Loucy (cell line): ENCODE results near the gene RREB1.

Source experiments
- EZH2phosphoT487 ChIP-seq: fragments of 200-600 bp; IDR thresholded peaks from 2 replicates; pipeline ENCODE4 v1.6.1; 2018; ENCODE audit warnings: antibody characterized with exemption, mild to moderate bottlenecking, moderate library complexity, borderline replicate concordance
- TF ChIP-seq, protein P1 (sequence below): fragments of 200-600 bp; sonication (generic); conservative IDR thresholded peaks from 2 replicates; pipeline ENCODE4 v1.5.1; 2014; ENCODE audit warnings: mild to moderate bottlenecking, antibody characterized with exemption, low read length

DNA sequence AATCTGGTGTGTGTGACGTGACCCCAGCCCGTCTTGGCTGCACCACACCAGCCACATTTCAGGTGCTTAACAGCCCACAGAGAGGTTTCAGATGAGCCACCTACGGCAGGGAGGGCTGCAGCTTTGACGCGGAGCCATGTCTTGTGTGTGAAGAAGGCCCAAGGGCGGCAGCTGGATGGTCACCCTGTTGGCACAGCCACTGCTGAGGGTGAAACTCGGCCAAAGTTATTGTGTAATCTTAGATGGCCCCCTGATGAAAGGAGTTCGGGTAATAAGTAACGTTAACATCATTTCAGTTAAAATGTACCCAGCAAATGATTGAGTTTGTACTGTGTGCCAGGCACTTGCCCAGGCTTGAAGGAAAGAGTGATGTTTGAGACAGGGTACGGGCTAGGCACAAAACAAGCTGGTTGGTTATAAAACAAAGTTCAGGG, 108.1 kb downstream of the RREB1 start:
- TF ChIP-seq, protein P1, sequence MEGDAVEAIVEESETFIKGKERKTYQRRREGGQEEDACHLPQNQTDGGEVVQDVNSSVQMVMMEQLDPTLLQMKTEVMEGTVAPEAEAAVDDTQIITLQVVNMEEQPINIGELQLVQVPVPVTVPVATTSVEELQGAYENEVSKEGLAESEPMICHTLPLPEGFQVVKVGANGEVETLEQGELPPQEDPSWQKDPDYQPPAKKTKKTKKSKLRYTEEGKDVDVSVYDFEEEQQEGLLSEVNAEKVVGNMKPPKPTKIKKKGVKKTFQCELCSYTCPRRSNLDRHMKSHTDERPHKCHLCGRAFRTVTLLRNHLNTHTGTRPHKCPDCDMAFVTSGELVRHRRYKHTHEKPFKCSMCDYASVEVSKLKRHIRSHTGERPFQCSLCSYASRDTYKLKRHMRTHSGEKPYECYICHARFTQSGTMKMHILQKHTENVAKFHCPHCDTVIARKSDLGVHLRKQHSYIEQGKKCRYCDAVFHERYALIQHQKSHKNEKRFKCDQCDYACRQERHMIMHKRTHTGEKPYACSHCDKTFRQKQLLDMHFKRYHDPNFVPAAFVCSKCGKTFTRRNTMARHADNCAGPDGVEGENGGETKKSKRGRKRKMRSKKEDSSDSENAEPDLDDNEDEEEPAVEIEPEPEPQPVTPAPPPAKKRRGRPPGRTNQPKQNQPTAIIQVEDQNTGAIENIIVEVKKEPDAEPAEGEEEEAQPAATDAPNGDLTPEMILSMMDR, result no peak
- TF ChIP-seq EZH2phosphoT487, result no peak
